MG63 (cell line): ENCODE data around the gene OTUD5. TPM values are rescaled to one million over a fixed set of nuclear protein-coding genes. Genes with fewer than 3 reads are reported as not detected.
A peak's percentile ranks its signal among the peaks of the same experiment; 100 is the strongest.
"Not testable (repeated sequence)": the region's sequence is repeated elsewhere in the genome, so short reads cannot be mapped to it uniquely, and the experiment has no call there.

Experiments
- DNase-seq: peaks from one replicate; pipeline ENCODE4 v3.0.0-alpha.2; 2020
- H3K27me3 ChIP-seq: fragments of 250-450 bp; sonication (Bioruptor Pico); 2 replicates; pipeline ENCODE4 v1.5.1; 2020; ENCODE audit warnings: mild to moderate bottlenecking, moderate library complexity
- H3K36me3 ChIP-seq: fragments of 250-450 bp; sonication (Bioruptor Pico); 2 replicates; pipeline ENCODE4 v1.5.1; 2020; ENCODE audit warnings: mild to moderate bottlenecking, moderate library complexity
- H3K4me3 ChIP-seq: fragments of 250-450 bp; sonication (Bioruptor Pico); 2 replicates; pipeline ENCODE4 v1.5.1; 2020; ENCODE audit warnings: mild to moderate bottlenecking, moderate library complexity
- H3K9me3 ChIP-seq: fragments of 250-450 bp; sonication (Bioruptor Pico); 2 replicates; pipeline ENCODE4 v1.5.1; 2020; ENCODE audit warnings: mild to moderate bottlenecking, moderate library complexity
- total RNA-seq: library from RNA; depleted of rRNA; stranded (reverse); fragments of >200 nt; shearing (Covaris generic); gene quantifications from 2 replicates; pipeline ENCODE4 v1.2.3, GENCODE V29; 2014; ENCODE audit warnings: low replicate concordance; rRNA removed

OTUD5 gene, protein sequence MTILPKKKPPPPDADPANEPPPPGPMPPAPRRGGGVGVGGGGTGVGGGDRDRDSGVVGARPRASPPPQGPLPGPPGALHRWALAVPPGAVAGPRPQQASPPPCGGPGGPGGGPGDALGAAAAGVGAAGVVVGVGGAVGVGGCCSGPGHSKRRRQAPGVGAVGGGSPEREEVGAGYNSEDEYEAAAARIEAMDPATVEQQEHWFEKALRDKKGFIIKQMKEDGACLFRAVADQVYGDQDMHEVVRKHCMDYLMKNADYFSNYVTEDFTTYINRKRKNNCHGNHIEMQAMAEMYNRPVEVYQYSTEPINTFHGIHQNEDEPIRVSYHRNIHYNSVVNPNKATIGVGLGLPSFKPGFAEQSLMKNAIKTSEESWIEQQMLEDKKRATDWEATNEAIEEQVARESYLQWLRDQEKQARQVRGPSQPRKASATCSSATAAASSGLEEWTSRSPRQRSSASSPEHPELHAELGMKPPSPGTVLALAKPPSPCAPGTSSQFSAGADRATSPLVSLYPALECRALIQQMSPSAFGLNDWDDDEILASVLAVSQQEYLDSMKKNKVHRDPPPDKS
- total RNA-seq, result 21.9 and 27.4 TPM in 2 replicates

DNA sequence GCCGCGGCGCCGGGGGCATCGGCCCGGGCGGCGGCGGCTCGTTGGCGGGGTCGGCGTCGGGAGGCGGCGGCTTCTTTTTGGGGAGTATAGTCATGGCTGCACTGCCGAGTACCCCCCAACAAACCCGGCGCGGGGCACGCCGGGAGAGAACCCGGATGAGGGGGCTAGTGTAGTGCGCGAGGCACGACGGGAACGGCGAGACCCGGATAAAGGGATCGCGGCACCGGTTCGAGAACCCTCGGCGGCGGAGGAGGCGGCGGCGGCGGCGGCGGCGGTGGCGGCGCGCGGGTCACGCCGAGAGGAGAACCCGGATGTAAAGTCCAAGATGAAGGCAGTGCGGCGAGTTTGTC lies at the start of gene OTUD5:
Gene OTUD5, minus strand, starts transcription at position 131 of the 350 bp plus-strand sequence. Its CDS starts 37 bp downstream, at position 94.
- H3K27me3 ChIP-seq, result no peaks in the 10 kb centered on the region
- H3K9me3 ChIP-seq, result no peaks in the 10 kb centered on the region
- H3K4me3 ChIP-seq, result peak within 1 kb of the TSS; percentile 81
- peak; percentile 56 for DNase-seq
- peaks cover 4% of the 10 kb centered on the region for H3K36me3 ChIP-seq

DNA sequence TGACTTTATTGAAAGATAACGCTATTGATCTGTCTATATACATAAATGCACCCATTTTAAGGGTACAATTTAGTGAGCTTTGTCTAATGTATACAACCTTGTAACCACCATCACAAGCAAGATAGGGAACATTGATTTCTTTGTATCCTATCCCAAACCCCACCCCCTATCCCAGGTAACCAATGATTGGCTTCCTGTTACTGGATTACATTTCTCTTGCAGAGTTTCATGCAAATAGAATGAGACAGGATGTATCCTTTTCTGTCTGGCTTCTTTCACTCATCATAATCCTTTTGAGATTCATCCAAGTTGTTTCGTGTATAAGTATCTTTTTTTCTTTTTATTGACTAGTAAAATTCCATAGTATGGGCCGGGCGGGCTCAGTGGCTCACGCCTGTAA lies 46.3 kb upstream of the OTUD5 start:
- Histone ChIP-seq H3K9me3 (no peaks in the 10 kb centered on the region), H3K4me3 (no peak overlapping the region), H3K27me3 (no peaks in the 10 kb centered on the region), H3K36me3 (no peaks in the 10 kb centered on the region)
- no peak for DNase-seq

- no peaks in the 10 kb centered on the region for H3K27me3 ChIP-seq
- no peaks in the 10 kb centered on the region for H3K9me3 ChIP-seq
- peak within 1 kb of the TSS; percentile 81 for H3K4me3 ChIP-seq
- DNase-seq, result peak; percentile 62
- no peaks in the 10 kb centered on the region for H3K36me3 ChIP-seq
These were observed 44.9 kb upstream of the OTUD5 start, which contains the start of gene GRIPAP1 for GRCh38 chrX:49002091-49002935. TSS of gene GRIPAP1 (minus strand) at chrX:49002264. CDS start at chrX:49002229, 35 bp downstream.

GRCh38 chrX:49001521-49002090 lies 44.2 kb upstream of the OTUD5 start:
- DNase-seq, result peak; percentile 17
- H3K27me3 ChIP-seq, result no peaks in the 10 kb centered on the region
- H3K4me3 ChIP-seq, result peak overlapping the region; percentile 81

GRCh38 chrX:49000636-49001035 lies 43.2 kb upstream of the OTUD5 start:
- no peaks in the 10 kb centered on the region for H3K27me3 ChIP-seq
- no peak for DNase-seq
- no peaks in the 10 kb centered on the region for H3K9me3 ChIP-seq
- no peaks in the 10 kb centered on the region for H3K36me3 ChIP-seq
- no peak overlapping the region for H3K4me3 ChIP-seq

More at GRCh38 chrX:49001521-49002090, 44.2 kb upstream of the OTUD5 start:
- no peaks in the 10 kb centered on the region for H3K9me3 ChIP-seq
- no peaks in the 10 kb centered on the region for H3K36me3 ChIP-seq

DNA sequence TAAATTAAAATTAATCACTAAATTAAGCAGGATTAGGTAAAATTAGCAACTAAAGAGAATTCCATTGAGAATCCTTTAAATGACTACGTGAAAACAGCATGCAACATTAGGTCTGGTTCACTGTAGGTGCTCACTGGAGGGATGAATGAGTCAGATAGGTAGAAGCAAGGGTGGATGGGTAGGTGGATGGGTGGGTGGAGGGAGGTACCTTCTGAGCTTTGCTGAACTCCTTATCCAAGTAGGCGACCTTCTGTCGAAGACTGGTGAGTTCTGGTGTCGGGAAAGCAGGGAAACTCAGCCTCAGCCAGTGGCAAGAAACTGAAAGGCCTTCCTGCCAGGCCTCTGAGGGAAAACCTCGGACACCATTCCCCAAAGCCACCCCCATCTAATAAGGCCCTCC lies 41.6 kb upstream of the OTUD5 start:
- no peak for DNase-seq
- Histone ChIP-seq H3K27me3 (no peaks in the 10 kb centered on the region), H3K36me3 (no peaks in the 10 kb centered on the region), H3K4me3 (no peak overlapping the region), H3K9me3 (no peaks in the 10 kb centered on the region)

DNA sequence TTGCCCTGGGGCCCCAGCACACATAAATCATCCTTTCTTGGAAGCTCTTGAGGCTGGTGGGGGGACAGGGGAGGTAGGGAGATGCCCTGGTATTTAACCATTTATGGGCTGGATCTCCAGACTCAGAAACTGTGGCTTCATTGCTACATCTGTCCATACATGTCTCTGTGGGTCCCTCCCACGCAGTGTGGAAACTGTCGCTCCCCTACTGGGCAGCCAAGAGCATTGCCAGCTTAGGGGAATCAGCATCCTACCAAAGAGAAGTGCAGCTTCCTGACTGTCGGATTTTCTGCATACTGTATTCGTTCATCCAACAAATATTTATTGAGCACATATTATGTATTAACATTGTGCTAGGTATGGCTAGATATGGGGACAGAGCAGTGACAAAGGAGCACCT lies 41.0 kb upstream of the OTUD5 start:
- Histone ChIP-seq H3K9me3 (no peaks in the 10 kb centered on the region), H3K4me3 (no peak overlapping the region), H3K27me3 (no peaks in the 10 kb centered on the region), H3K36me3 (no peaks in the 10 kb centered on the region)
- DNase-seq, result no peak

DNA sequence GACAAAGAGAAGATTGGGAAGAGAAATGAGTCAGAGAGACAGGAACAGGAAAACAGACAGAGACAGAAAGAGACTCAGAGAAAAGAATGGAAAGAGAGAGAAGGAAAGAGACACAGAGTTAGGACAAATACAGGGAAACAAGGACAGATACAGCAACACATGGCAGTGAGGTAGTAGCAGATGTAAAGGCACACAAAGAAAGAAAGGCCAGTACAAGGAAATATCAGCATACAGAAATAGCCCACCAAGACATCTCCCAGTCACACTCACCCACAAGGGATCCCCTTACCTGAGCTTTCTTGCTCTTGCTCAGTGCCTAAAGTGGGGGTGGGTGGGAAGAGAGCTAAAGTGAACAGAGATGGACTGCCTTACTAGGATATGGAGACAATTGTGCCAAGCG lies 40.5 kb upstream of the OTUD5 start:
- DNase-seq, result no peak
- no peak overlapping the region for H3K4me3 ChIP-seq
- H3K36me3 ChIP-seq, result no peaks in the 10 kb centered on the region
- H3K9me3 ChIP-seq, result no peaks in the 10 kb centered on the region
- no peaks in the 10 kb centered on the region for H3K27me3 ChIP-seq

- H3K27me3 ChIP-seq, result no peaks in the 10 kb centered on the region
- H3K9me3 ChIP-seq, result no peaks in the 10 kb centered on the region
- H3K36me3 ChIP-seq, result no peaks in the 10 kb centered on the region
- no peak overlapping the region for H3K4me3 ChIP-seq
- no peak for DNase-seq
These were observed 40.0 kb upstream of the OTUD5 start for GRCh38 chrX:48997455-48997854.

GRCh38 chrX:48996969-48997368 lies 39.6 kb upstream of the OTUD5 start:
- DNase-seq, result no peak
- Histone ChIP-seq H3K4me3 (no peak overlapping the region), H3K9me3 (no peaks in the 10 kb centered on the region), H3K27me3 (no peaks in the 10 kb centered on the region), H3K36me3 (no peaks in the 10 kb centered on the region)

DNA sequence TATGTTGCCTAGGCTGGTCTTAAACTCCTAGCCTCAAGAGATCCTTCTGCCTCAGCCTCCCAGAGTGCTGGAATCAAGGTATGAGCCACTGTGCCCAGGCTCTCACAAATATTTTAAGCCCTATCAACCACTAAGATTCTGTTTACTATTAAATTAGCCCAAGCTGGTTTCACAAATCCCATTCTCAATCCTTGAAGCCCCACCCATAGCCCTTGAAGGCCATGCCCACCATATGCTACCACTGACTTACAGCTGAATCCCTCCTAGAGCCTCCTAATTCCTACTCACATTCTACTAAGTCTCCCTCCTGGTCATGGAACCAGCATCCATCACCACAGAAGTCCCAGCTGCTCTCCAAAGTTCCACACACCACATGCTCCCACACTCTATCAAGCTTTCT lies 34.9 kb upstream of the OTUD5 start:
- Histone ChIP-seq H3K36me3 (no peaks in the 10 kb centered on the region), H3K9me3 (no peaks in the 10 kb centered on the region), H3K27me3 (no peaks in the 10 kb centered on the region), H3K4me3 (no peak overlapping the region)
- no peak for DNase-seq

- Histone ChIP-seq H3K9me3 (no peaks in the 10 kb centered on the region), H3K27me3 (no peaks in the 10 kb centered on the region), H3K4me3 (no peak overlapping the region), H3K36me3 (no peaks in the 10 kb centered on the region)
- no peak for DNase-seq
These were observed 32.1 kb upstream of the OTUD5 start for GRCh38 chrX:48989483-48989882.

DNA sequence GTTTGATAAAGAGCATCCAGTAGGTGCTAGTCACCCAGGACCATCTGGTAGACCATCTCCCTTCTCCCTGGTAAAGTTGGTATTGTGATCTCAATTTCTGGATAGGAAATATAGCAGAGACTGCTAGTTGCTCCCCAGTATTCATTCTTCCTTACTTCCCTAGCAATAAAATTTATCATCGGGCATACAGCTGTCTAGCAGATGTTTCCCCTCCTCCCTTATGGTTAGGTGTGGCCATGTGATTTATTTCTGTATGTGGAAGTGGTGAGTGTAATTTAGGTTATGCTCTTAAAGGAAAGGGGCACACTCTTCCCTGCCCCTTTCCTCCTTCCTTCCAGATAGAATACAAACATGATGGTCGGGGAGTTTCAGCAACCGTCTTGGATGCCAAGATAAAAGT lies 26.5 kb upstream of the OTUD5 start:
- H3K36me3 ChIP-seq, result no peaks in the 10 kb centered on the region
- no peaks in the 10 kb centered on the region for H3K27me3 ChIP-seq
- no peak overlapping the region for H3K4me3 ChIP-seq
- DNase-seq, result no peak
- no peaks in the 10 kb centered on the region for H3K9me3 ChIP-seq

- no peaks in the 10 kb centered on the region for H3K36me3 ChIP-seq
- no peaks in the 10 kb centered on the region for H3K27me3 ChIP-seq
- H3K4me3 ChIP-seq, result no peak overlapping the region
- no peak for DNase-seq
- no peaks in the 10 kb centered on the region for H3K9me3 ChIP-seq
These were observed 25.7 kb upstream of the OTUD5 start for GRCh38 chrX:48983081-48983480.

DNA sequence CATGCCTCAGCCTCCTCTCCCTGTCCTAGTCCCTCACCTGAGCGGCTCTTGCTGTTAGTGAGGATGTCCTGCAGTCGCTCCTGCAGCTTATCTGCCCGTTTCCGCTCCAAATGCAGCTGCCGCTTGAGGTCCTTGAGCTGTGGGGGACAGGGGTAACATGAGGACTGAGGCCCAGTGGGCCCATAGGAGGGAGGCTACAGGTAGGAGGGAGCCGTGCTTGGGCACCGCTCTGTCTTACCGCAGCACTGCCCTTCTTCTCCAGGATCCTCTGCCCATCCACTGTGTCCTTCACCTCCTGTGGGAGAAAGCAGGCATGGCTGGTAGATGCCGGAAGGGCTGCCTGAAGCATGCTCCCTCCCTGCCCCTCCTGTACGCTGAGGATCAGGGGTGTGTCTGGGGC lies 23.8 kb upstream of the OTUD5 start:
- no peak for DNase-seq

DNA sequence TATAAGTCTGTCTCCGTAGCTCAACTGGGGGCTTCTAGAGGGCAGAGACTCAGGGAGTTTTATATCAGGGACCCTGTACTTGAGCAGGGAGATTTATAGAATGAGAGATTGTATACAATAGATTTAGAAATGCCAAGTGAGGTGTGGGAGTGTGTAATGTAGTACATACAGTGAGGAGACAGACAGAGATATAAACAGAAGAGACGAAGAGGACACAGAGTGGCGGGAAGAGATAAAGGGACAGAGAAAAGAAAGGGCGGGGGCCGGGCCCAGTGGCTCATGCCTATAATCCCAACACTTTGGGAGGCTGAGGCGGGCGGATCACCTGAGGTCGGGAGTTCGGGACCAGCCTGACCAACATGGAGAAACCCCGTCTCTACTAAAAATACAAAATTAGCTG lies 22.9 kb upstream of the OTUD5 start:
- H3K36me3 ChIP-seq, H3K9me3 ChIP-seq, H3K27me3 ChIP-seq, DNase-seq, H3K4me3 ChIP-seq: not testable (repeated sequence)

More for the DNA sequence above, 23.8 kb upstream of the OTUD5 start:
- Histone ChIP-seq H3K4me3 (no peak overlapping the region), H3K9me3 (no peaks in the 10 kb centered on the region), H3K27me3 (no peaks in the 10 kb centered on the region), H3K36me3 (no peaks in the 10 kb centered on the region)

DNA sequence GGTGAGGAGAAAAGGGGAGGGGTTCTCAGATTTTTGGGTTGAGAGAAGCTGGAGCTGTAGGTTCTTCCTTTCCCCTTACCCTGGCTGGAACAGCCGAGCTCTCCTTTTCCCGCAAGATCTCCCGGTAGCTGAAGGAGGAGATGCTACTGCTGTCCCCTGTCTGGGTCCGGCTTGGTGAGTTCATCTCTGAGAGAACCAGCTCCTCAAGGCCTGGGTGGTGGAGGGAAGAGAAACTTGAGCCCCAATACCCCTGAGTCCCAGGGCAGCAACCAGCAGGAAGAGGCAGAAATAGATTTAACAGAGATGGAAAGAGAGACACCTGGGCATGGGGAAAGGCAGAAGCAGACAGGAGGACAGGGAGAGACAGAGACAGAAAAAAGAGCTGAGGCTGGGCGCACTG lies 20.8 kb upstream of the OTUD5 start:
- Histone ChIP-seq H3K36me3 (no peaks in the 10 kb centered on the region), H3K27me3 (no peaks in the 10 kb centered on the region), H3K4me3 (no peak overlapping the region), H3K9me3 (no peaks in the 10 kb centered on the region)
- DNase-seq, result no peak
